HG03095 (cell line): ENCODE data around the gene VEGFC.
A peak's percentile ranks its signal among the peaks of the same experiment; 100 is the strongest.

Source experiments
- ATAC-seq: cut with Tn5 transposase; IDR thresholded peaks from one replicate; pipeline ENCODE4 v1.9.1; 2021; ENCODE audit warnings: moderate library complexity; ENCODE audit not compliant: unreplicated experiment

The VEGFC gene

DNA sequence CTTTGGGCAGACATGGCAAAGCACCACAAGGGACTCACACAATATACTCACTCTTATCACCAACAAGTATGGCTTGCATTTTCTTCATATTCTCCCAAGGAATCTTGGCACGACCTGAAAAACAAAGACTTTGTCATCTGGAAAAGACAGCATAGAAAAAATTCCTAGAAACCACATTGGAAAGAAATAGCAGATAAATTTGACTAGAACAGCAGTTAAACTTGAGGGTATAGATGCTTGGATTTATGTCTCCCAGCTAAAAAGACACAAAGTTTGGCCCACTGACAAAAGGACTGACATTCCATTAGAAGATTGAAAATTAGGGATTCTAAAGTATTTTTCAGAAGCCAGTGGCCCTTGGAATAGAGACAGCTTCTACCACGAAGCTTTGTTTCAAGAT, 6.9 kb upstream of the VEGFC start:
- ATAC-seq, result no peak

DNA sequence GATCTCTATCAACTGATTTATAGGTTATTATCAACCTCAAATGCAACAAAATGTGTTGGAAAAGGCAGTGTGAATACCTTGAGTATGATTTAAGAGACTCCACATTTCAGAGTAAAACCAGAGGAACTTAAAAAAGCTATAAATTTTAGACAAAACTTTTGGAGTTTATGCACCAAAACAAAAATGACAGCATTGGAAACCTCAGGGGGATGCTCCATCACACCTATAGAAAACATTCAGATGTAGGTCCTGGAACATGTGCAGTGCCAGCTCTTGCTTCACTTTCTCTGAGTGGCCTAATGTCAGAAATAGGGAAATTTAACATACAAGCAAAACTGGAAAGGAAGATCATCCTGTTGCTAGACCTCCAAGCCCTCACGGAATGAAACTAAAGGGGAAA, 5.8 kb upstream of the VEGFC start:
- no peak for ATAC-seq

DNA sequence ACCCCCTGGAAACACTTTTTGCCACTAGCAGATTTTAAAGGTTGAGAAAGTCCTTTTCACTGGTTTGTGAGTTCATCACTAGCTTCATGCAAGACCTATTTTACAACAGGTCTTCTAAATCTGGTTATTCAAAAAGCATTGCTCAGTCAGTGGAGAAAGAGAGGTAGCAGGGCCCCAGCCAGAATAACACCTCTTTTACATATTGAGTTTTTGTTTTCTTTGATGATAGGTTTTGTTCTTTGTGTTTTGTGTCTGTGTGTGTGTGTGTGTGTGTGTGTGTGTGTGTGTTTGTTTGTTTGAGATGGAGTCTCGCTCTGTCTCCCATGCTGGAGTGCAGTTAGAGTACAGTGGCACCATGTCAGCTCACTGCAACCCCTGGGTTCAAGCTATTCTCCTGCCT, 2.7 kb upstream of the VEGFC start:
- ATAC-seq, result no peak

DNA sequence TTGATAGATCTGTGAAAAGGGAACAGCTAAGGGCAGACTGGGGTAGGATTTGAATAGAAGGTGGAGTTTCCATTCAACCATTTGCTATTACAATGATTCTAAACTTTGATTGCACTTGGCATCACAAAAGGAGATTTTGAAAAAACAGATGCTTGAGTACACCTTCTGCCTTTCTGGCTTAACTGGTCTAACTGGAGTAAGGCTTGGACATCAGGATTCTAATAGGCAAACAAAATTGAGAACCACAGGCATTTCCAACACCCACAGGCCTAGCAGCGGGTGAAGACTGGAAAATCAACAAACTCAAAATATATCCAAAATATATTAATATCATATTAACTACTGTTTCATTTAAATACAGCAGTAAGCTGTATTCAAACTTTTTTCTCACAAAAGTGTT, 1.9 kb upstream of the VEGFC start:
- no peak for ATAC-seq

DNA sequence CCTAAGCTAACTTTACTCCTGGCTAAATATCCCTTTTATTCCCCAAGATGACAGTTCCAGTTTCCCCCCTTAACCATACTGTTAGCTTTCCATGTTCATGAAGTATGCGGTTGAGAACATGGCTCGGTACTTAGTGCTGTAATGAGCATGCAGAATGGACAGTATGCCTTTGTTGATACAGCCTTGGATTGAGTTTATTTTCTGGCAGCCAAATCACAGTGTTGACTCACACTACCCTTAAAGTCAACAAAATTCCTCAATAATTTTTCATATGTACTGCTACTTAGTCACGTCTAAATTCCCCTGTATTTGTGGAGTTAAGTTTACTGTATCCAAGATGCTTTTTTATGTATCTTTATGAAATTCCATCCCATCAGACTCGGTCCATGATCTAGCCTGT, 1.4 kb upstream of the VEGFC start:
- no peak for ATAC-seq

DNA sequence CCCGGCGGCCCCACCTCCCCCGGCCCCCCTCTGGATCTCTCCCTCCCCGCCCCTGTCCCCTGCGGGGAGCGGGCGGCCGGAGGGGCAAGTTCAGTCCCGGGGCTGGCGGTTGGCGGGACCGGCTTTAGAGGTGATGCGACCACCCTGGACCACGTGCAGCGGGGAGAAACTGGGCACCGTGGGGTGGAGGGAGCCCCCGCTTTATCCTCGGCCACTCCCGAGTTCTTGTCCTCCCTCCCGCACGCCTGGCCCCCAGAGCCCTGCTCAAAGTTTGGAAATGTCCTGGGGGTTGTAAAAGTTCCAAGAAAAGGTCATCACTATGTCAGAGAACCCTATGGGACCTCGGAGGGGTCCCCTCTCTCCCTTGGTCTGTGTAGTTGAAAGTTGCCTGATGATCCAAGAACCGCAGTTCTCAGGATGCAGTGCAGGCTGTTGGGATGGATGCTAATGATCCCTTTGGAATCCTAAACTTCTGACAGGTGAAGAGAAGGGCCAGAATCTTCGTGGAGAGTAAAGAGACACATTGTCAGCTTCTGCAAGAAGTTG, 411 bp upstream of the VEGFC start:
- ATAC-seq, result no peak

DNA sequence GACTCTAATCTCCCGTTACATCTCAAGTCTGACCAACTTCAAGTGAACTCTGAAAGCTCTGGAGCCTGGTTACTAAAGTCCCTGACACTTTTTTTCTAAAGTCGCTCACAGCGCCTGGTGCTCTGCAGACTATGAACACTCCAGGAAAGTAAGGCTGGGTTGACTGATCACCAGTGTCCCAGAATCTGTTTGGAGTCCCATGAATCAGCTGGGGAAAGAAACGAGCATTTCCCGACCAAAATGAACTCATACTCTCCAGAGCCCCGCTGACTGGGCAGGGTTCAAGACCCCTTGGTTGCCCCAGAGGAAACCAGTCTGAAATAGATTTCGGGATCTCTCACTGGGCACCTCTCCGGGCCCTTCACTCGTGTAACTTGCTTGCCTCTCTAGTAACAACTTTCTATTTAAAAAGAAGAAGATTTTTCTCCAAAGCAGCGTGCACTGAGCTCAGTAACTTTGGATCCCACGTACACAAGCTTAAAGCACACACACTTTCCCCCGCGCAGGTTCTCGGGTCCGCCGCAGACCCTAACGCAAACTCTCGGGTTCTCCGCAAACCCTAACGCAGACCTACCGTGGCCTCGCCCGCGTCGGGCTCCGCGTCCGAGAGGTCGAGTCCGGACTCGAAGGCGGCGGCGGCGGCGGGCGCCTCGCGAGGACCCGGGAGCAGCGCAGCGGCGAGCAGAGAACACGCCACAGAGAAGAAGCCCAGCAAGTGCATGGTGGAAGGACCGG, 964 bp downstream of the VEGFC start:
- no peak for ATAC-seq

DNA sequence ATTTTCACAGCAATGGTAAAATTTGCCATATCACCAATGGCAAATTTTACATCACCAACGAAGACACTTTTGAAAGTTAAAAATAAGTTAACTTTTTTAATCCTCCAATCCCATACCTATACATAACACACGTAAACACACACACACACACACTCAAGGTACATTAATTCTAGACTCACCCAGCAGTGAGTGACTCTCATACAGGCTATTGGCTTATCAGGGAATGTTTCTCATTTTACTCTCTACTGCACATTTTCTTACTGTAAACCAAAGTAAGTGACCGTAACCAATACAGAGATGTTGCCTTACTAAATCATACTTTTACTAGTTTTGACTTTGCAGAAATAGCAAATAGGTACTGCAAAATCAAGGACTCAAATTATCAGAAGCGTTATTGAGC, 2.3 kb downstream of the VEGFC start:
- ATAC-seq, result no peak

DNA sequence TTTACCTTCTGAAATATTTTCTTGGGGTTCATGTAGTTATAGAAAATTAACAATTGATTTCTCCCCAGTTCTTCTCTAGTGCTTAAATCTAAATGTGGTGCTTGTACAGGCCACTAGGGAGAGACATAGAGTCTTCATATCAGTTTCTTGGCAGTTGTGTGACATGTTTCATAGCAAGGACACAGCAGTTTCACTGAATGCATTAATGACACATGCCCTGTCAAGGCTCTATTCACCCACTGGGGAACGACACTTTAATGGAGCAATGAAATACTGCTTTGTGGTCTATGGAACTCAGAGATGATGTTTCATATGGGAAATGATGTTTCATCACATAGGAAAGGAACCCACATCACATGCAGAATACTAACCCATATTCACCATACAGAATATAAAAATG, 2.8 kb downstream of the VEGFC start:
- ATAC-seq, result peak; percentile 61

DNA sequence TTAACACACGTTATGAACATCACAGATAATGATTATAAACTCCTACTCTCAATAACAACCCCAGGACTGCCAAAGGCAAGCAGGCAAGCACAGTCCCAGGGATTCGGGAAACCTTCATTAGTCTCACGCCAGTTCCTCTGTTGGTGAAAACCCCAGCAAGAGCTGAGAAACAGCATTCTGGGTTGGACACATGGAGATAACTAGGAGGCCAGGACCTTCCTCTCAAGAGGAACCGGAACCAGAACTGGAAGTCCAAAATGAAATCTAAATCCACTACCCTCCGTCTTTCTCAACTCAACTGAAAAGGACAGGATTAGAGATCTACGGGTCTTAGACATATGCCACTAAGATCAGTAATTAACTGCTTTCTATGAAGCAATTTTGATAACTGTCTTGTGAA, 3.8 kb downstream of the VEGFC start:
- ATAC-seq, result no peak

DNA sequence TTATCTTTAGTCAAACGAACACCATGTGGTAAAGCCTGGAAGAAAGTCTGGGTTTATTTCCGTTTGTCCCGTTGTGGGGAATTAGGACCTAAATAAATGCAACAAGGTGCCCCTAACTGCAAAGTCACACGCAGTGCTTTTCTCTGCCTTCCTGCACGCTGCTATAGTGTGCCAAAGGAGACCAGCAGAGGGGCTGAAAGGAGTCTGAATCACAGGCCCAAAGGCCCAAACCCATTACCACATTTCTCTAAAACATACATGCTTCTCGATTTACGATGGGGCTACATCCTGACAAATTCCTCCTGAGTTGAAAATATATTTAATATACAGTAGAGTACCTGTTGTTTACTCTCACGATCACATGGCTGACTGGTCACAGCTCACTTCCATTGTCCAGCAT, 4.5 kb downstream of the VEGFC start:
- ATAC-seq, result no peak

DNA sequence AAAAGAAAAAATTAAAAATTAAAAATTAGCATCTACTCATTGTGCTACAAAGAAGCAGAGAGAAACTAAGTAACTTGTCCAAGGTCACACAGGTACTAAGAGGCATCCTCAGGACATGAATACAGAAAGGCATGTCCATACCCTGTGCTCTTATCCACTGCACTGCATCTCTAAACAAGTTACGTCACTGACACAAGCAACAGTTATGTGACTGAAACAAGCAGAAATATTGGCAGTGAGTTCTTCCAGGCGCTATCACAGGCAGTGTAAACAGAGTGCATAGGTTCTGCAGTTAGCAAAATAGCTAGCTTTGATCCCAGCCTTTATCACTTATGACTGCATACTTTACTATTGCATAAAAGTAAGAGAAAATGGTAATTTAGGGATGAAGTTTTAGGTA, 7.9 kb downstream of the VEGFC start:
- no peak for ATAC-seq

DNA sequence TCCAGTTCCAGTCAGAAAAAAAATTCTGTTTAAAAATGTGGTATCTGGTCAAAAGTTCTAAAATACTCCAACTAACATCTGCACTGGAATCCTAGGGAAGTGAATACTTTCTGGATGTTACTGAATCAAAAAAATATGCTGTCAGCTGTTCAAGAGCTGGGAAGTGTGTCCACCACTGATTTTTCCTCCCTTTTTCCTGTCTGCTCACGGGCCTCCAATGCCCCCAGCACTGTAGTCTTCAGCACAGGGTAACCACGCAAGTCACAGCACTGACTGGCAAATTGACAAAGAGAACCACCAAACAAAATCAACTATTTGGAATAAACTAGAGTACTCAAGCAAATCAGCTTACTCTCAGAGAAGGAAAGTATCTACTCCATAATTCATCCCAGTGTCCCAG, 9.9 kb downstream of the VEGFC start:
- no peak for ATAC-seq

DNA sequence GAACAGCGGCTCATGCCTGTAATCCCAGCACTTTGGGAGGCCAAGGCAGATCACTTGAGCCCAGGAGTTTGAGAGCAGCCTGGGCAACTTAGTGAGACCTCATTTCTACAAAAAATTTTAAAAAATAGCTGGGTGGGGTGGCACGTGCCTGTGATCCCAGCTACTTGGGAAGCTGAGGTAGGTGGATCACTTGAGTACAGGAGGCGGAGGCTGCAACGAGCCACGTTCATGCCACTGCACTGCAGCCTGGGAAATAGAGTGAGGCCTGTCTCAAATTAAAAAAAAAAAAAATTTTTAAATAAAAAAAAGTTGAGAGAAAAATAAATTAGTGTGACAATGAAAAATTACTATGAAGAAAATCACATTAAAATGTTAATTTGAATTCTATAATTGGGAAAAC, 10.5 kb downstream of the VEGFC start:
- no peak for ATAC-seq

DNA sequence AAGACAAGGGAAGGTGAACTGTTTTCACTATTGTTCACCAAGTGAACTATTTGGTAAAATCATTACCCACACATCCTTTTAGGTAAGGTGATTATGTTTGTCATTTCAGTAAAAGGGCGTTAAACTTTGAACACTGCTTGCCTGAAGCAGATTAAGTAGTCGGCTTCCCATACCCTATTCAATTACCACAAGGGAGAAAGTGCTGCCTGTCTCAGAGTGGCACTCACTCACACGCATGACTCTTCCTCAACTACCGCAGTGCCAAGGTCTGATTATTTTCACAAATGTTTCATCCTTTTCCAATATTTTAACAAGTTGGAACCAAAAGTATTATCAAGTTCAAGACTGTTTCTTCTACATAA, 11.0 kb downstream of the VEGFC start:
- ATAC-seq, result no peak

DNA sequence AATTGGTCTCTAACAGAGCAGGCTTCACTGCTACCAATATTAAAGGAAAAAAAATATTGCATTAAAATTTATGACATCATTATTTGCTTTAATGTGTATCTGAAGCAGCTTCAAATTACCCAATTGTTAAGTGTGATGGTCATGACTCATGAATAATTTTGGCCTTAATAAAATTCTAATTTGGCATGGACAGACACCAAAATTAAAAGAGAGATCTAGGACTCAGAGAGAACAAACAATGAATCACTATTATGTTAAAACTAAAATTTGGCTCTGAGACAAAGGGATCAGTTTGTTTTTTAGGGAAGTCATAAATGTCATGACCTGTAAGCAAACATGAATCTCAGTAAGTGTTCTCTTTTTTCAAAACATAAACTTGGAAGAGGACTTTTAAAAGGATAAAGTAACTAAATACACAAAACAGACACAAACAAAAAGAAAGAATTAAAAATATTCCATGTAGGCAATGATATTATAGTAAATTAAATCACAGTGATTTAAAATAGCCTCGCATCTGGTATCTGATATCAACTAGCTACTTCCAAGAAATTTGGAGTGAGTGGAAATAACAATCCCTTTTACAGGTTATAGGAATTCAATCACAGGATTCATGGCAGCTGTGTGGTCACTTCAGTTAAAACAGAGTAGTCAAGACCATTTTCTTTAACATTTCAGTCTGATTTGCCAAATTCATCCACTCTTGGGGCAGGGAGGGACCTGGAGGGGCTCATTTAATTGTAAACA, 11.6 kb downstream of the VEGFC start:
- no peak for ATAC-seq

DNA sequence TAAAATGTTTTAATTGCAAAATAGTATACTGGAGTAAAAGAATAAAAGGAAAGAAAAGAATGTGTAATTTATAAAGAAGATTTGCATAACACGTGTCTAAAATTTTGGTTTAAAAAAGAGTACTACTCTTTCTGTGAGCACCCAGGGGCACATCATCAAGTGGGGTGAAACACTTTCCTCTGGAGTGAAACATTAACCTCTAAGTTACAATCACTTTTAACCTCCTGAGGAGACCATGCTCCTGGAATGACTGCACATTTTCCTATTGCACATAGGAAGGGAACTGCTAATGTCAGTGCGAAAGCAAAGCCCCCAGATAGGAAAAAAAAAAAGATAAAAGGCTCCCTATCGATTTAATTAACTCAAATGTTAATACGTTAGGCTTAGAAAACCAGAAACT, 13.3 kb downstream of the VEGFC start:
- no peak for ATAC-seq

DNA sequence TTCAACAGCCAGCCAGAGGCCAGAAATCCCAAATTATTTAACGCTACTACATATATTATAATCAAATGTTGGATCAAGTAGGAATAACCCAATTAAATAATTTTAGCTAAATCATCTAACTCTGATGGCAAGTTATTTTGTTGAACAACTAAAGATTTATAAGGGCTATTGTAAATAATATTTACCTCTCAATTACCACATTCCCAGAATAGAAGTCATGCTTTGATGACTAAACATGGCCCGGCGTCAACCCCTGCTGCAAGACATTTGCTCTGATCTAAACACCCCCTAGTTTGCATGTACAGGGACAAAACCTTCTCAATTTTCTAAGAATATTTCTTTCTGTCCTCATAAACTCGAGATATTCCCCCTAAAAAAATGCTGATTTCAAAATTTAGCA, 14.2 kb downstream of the VEGFC start:
- no peak for ATAC-seq

DNA sequence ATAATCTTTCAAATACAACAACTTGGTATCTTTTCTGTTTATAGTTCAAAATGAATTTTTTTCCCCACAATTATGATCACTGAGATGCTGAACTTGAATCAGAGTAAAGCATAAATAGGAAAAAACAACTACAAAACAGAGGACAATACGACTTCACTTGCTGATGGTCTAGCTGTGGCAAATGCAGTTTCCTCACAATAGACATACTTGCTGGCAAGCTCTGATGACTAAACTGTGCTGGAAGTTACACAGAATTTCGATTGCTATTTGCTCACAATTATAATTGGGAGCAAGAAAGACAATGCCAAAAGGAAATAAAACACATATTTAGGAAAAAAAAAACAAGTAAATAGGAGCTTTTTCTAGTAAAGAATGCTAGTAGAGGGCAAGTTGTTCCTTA, 14.7 kb downstream of the VEGFC start:
- ATAC-seq, result no peak

DNA sequence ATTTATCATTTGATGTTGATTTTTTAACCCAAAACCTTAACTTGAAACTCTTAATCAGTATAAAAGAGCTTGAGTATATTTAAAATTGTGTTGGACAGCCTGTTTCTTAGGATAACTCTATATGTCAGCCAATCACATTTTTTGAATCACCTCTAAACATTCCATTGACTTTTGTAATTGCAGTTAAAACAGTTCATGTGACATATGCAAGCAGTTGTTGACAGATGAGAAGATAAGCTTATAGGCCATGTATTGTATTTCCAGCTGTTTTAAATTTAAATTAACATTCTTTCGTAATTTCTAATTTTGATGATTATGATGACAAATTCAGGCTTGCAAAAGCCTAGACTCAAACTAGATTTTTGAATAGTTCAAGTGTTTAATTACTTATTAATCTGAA, 17.4 kb downstream of the VEGFC start:
- ATAC-seq, result no peak

DNA sequence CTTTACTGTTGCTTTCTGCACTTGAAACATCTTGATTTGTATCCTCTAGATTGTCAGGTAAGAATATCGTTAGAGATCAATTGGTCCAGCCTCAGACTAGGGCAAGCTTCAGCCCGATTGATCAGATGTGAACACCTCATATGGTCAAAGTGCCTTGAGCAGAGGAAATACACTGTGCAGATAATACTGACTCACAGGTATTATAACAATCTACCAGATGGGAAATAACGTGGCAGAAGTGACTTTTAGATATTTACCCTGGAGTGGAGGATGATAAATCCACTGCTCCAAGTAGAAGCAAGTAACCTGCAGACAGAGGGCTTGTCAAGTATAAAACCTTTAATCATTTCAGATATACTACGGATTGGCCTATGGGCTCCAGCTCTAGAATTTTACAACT, 17.9 kb downstream of the VEGFC start:
- no peak for ATAC-seq

DNA sequence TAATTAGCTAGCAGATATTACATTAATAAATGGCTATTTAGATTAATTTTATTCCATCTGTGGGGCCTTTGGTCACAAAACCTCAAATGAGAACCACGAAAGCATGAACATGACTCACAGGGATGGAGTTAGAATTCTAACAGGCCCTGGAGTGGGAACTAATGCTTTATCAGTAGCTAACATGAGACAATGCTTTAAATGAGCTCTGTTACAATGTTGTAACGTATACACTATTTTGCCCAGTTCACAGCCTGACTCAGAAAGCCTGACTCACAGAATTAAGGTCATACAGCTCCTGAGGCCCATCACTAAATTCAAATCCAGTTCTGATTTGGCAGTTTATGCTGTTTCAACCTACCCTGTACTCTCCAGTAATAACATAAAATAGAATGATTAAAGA, 23.2 kb downstream of the VEGFC start:
- ATAC-seq, result no peak

DNA sequence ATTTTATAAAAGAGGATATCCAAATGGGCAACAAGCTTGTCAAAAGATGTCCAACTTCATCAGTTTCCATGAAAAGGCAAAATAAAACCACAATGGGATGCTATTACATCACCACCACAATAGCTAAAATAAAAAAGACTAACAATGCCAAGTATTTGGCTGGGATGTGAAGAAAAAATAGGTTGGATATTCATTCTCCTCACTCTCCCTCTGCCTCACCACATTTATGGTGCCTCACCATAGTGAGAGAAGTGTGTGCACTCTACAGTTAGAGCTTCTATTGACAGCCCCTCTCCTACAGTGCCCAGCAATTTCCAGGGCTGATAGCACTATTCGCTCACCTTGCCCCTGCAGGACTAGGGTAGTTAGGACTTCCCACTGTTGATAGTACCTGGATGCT, 25.5 kb downstream of the VEGFC start:
- no peak for ATAC-seq
